Stimulated activated memory B cell treated with anti-CD40 and anti-IgM and Interleukin-4, amounts not matched to agents 10 μg/mL and 1 μg/mL and 100 μg/mL, for 72 hours (primary cell): ENCODE data around the gene ZBED4.

Source experiments
- ATAC-seq: fragments of 150-1000 bp; cut with Tn5 transposase; 2 replicates; pipeline ENCODE4 v1.10.0; 2021
- H3K27ac Mint-ChIP-seq: one replicate; pipeline ENCODE4 v1.8.0; 2022; ENCODE audit warnings: mild to moderate bottlenecking, mixed read lengths
- H3K27me3 Mint-ChIP-seq: one replicate; pipeline ENCODE4 v1.8.0; 2022; ENCODE audit warnings: mixed read lengths
- H3K36me3 Mint-ChIP-seq: one replicate; pipeline ENCODE4 v1.8.0; 2022; ENCODE audit warnings: mixed read lengths
- H3K4me1 Mint-ChIP-seq: one replicate; pipeline ENCODE4 v1.8.0; 2022; ENCODE audit warnings: mixed read lengths
- H3K4me3 Mint-ChIP-seq: one replicate; pipeline ENCODE4 v1.8.0; 2022; ENCODE audit warnings: mild to moderate bottlenecking, moderate library complexity, mixed read lengths
- H3K9me3 Mint-ChIP-seq: one replicate; pipeline ENCODE4 v1.8.0; 2022; ENCODE audit warnings: mixed read lengths

The ZBED4 gene

DNA sequence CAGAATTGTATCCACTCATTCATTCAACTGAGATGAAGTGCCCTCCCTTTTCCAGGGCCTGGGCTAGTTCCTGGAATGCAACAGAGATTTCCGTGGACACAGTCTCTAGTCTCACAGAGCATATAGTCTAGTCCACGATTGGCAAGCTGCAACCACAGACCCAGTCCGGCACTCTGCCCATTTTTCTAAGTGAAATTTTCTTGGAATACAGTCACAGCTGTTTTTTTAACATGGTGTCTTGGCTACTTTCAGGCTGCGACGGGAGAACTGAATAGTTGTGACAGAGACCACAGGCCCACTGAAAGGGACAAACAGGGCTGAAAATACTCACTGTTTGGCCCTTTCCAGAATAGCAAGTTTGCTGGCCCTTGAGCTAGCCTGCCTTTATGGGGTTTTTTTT, 35.4 kb downstream of the ZBED4 start:
- Mint-ChIP-seq H3K4me3 (no peak overlapping the region), H3K36me3 (peaks cover 87% of the 10 kb centered on the region), H3K9me3 (no peaks in the 10 kb centered on the region), H3K27me3 (no peaks in the 10 kb centered on the region), H3K4me1 (no peaks in the 10 kb centered on the region), H3K27ac (no peak overlapping the region)
- no peak for ATAC-seq

GRCh38 chr22:49892226-49892899, 38.7 kb downstream of the ZBED4 start:
- no peak overlapping the region for H3K4me3 Mint-ChIP-seq
- H3K9me3 Mint-ChIP-seq: peaks cover 6% of the 10 kb centered on the region
- peaks cover 6% of the 10 kb centered on the region for H3K4me1 Mint-ChIP-seq
- ATAC-seq: no peak
- H3K27me3 Mint-ChIP-seq: no peaks in the 10 kb centered on the region
- H3K27ac Mint-ChIP-seq: no peak overlapping the region
- peaks cover 70% of the 10 kb centered on the region for H3K36me3 Mint-ChIP-seq

DNA sequence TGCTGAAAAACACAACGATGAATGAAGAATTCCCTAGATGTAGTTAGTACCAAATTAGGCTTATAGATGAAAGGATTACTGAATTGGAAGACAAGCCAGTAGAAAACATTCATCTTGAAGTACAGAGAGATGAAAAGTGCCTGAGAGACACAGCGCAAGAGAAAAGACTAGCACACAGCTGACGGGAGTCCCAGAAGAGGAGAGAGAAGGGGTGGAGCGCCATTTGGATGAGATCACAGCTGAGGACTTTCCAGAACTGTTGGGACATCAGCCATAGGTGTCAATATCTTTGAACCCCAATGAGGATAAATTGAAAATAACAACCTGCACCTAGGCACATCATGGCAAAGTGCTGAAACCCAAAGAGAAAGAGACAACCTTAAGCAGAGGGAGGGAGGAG, 39.4 kb downstream of the ZBED4 start:
- H3K36me3 Mint-ChIP-seq: peaks cover 66% of the 10 kb centered on the region
- no peak overlapping the region for H3K4me3 Mint-ChIP-seq
- no peaks in the 10 kb centered on the region for H3K27me3 Mint-ChIP-seq
- no peak for ATAC-seq
- peaks cover 6% of the 10 kb centered on the region for H3K4me1 Mint-ChIP-seq
- H3K9me3 Mint-ChIP-seq: peaks cover 6% of the 10 kb centered on the region
- no peak overlapping the region for H3K27ac Mint-ChIP-seq

GRCh38 chr22:49894322-49895054, 40.8 kb downstream of the ZBED4 start:
- Mint-ChIP-seq H3K36me3 (peaks cover 63% of the 10 kb centered on the region), H3K4me1 (peaks cover 6% of the 10 kb centered on the region), H3K27me3 (no peaks in the 10 kb centered on the region), H3K4me3 (no peak overlapping the region), H3K27ac (no peak overlapping the region), H3K9me3 (peaks cover 6% of the 10 kb centered on the region)
- no peak for ATAC-seq

DNA sequence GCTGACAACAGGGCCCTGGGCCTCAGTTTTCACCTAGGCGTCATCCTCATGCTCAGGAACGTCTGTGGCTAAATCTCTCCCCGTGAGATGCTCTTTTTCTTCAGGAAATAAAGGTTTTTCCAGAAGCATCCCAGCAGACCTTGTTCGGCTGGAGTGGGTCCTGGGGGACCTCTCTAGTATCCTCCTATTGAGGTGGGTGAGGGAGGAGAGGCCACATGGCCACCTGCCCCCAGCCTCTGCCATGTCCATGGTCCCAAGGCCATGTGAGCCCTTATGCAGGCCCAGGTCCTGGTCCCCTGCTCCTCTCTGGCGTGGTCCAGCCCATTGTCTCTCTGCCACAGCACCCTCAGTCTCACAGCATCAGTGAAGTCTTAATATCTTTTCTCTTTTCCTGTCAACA, 42.6 kb downstream of the ZBED4 start:
- H3K27me3 Mint-ChIP-seq: no peaks in the 10 kb centered on the region
- no peak overlapping the region for H3K27ac Mint-ChIP-seq
- peaks cover 6% of the 10 kb centered on the region for H3K9me3 Mint-ChIP-seq
- peaks cover 6% of the 10 kb centered on the region for H3K4me1 Mint-ChIP-seq
- ATAC-seq: no peak
- H3K36me3 Mint-ChIP-seq: peaks cover 64% of the 10 kb centered on the region
- no peak overlapping the region for H3K4me3 Mint-ChIP-seq

- no peak for ATAC-seq
- Mint-ChIP-seq H3K4me1 (peaks cover 6% of the 10 kb centered on the region), H3K4me3 (no peak overlapping the region), H3K27me3 (no peaks in the 10 kb centered on the region), H3K36me3 (peaks cover 64% of the 10 kb centered on the region), H3K27ac (no peak overlapping the region), H3K9me3 (peaks cover 11% of the 10 kb centered on the region)
These were observed 43.5 kb downstream of the ZBED4 start for GRCh38 chr22:49897015-49897684.

- ATAC-seq: no peak
- no peaks in the 10 kb centered on the region for H3K27me3 Mint-ChIP-seq
- H3K4me1 Mint-ChIP-seq: peaks cover 2% of the 10 kb centered on the region
- peaks cover 6% of the 10 kb centered on the region for H3K9me3 Mint-ChIP-seq
- H3K27ac Mint-ChIP-seq: no peak overlapping the region
- H3K4me3 Mint-ChIP-seq: no peak overlapping the region
- peaks cover 60% of the 10 kb centered on the region for H3K36me3 Mint-ChIP-seq
These were observed 45.9 kb downstream of the ZBED4 start for GRCh38 chr22:49899530-49899929.

DNA sequence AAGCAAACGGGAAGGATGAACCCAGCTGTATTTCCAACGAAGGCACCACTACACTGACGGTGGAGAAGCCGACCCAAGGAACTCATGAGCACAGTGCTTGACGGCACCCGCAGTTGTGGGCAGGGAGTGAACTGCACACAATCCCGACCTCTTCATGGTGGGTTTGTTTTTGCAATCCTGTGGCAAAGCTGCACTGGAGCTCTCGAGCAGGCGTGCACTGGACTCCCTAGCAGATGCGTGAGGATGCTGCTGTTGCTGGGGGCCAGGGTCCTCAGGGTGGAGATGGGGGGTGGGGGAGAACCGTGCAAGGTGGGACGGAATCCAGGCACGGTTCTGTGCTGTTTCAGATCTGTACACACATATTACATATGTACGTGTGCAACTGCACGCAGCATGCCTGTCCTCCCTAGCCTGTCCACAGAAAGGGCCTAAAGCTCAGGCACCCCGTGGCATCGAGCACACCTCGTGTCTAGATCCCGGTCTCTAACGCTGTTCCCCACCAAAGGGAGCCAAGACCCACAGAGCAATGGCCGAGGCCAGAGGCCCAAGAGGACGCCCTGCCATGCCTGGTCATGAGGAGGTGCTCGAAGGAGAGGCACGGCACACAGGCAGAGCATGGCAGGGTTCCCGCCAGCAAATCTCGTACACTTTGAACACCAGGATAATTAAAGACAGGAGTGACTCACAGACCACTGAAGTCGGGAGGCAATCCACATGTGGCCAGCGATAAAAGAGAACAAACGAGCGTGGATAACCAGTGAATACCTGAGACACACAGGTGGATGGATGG, 47.0 kb downstream of the ZBED4 start:
- no peak overlapping the region for H3K4me3 Mint-ChIP-seq
- no peak for ATAC-seq
- H3K27ac Mint-ChIP-seq: no peak overlapping the region
- H3K9me3 Mint-ChIP-seq: peaks cover 4% of the 10 kb centered on the region
- H3K4me1 Mint-ChIP-seq: no peaks in the 10 kb centered on the region
- peaks cover 61% of the 10 kb centered on the region for H3K36me3 Mint-ChIP-seq
- H3K27me3 Mint-ChIP-seq: no peaks in the 10 kb centered on the region

- Mint-ChIP-seq H3K36me3 (peaks cover 67% of the 10 kb centered on the region), H3K27ac (no peak overlapping the region)
- no peak for ATAC-seq
These were observed 47.8 kb downstream of the ZBED4 start for GRCh38 chr22:49901457-49901856.

DNA sequence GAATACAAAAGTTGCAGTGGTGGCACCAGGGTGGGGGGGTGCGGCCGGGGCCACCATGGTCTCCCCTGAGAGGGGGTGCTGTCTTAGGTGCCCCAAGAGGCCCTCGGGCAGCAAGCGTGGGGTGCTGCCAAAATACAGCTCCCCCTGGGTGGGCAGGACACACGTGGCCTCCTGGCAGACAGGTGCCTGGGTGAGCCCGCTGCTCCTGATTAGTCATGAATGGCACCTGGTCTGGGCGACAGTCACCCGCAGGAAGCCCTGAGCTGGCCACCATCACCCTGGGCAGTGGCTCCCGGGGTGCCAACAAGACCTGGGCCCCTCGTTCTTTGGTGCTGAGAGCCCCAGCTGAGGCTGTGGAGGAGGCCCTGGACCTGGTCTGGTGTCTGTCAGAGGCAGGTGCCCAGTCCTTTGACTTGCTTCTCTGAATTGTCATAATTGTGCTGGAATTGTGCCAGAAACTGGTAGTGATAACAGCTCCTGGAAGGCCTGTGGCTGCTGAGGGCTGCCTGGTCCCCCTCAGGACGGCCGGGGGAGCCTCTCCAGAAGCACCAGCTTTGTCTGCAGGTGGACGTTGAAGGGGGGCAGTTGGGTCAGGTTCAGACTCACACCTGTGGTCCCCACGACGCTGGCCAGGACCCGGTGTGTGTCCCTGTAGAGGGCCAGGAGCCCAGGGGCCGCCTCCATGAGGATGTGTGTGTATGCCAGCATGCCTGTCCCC, 49.8 kb downstream of the ZBED4 start:
- peaks cover 68% of the 10 kb centered on the region for H3K36me3 Mint-ChIP-seq
- no peak overlapping the region for H3K27ac Mint-ChIP-seq

More at GRCh38 chr22:49901457-49901856, 47.8 kb downstream of the ZBED4 start:
- Mint-ChIP-seq H3K27me3 (no peaks in the 10 kb centered on the region), H3K9me3 (peaks cover 4% of the 10 kb centered on the region), H3K4me1 (no peaks in the 10 kb centered on the region), H3K4me3 (no peak overlapping the region)

GRCh38 chr22:49904040-49904369, 50.4 kb downstream of the ZBED4 start:
- no peaks in the 10 kb centered on the region for H3K27me3 Mint-ChIP-seq
- no peak overlapping the region for H3K27ac Mint-ChIP-seq
- H3K4me3 Mint-ChIP-seq: no peak overlapping the region
- no peak for ATAC-seq
- H3K9me3 Mint-ChIP-seq: peaks cover 4% of the 10 kb centered on the region
- H3K4me1 Mint-ChIP-seq: peaks cover 10% of the 10 kb centered on the region
- peaks cover 73% of the 10 kb centered on the region for H3K36me3 Mint-ChIP-seq

More for the DNA sequence above, 49.8 kb downstream of the ZBED4 start:
- Mint-ChIP-seq H3K4me1 (peaks cover 10% of the 10 kb centered on the region), H3K27me3 (no peaks in the 10 kb centered on the region), H3K4me3 (no peak overlapping the region), H3K9me3 (peaks cover 4% of the 10 kb centered on the region)
- ATAC-seq: no peak

DNA sequence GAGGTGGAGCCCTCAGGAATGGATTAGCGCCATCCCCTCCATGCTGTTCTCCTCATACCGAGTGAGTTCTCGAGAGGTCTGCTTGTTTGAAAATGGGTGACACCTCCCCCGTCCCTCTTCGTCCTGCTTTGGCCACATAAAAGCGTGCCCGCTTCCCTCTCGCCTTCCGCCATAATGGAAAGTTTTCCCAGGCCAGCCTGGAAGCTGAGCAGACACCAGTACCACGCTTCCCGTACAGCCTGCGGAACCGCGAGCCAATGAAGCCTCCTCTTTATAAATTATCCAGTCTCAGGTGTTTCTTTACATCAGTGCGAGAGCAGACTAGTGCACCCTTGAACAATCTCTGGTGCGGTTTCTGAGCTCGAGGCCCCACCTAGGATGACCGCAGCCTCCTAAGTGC, 51.8 kb downstream of the ZBED4 start:
- peaks cover 4% of the 10 kb centered on the region for H3K9me3 Mint-ChIP-seq
- no peaks in the 10 kb centered on the region for H3K27me3 Mint-ChIP-seq
- peaks cover 10% of the 10 kb centered on the region for H3K4me1 Mint-ChIP-seq
- H3K36me3 Mint-ChIP-seq: peaks cover 65% of the 10 kb centered on the region
- ATAC-seq: no peak
- no peak overlapping the region for H3K4me3 Mint-ChIP-seq
- H3K27ac Mint-ChIP-seq: no peak overlapping the region

DNA sequence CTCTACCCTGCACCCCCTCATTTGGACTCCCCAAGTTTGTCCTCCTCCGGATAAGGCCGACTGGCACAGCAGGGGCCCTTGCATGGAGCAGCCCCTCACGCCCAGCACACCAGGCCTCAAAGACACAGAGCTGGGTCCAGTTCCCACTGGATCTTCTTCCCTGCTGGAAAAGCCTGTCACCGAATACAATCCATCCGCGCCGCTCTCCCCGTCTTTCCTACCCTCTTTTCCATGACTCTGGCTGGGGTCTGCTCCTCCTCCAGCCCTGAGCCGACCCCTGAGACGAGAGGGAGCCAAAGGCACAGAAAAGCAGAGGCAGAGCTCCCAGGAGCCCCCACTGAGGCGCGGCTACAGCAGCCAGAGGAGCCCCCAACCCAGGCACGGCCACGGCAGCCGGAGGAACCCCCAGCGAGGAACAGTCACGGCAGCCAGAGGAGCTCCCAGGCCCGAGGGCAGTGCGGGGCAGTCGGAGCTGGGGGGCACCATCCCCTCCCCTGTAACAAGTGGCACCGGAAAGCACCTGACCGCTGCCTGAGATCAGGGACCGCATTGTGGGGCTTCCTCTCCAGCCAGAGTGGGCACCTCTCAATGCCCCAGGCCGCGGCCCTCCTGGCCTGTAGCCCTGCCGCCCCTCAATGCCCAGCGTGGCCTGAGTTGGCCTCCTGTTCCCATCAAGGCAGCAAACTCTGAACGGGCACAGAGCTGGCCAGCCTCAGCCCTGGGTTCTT, 52.6 kb downstream of the ZBED4 start:
- Mint-ChIP-seq H3K36me3 (peaks cover 59% of the 10 kb centered on the region), H3K9me3 (peaks cover 4% of the 10 kb centered on the region), H3K4me1 (peaks cover 10% of the 10 kb centered on the region), H3K27me3 (no peaks in the 10 kb centered on the region), H3K27ac (no peak overlapping the region), H3K4me3 (no peak overlapping the region)
- ATAC-seq: no peak

- Mint-ChIP-seq H3K9me3 (no peaks in the 10 kb centered on the region), H3K27ac (peak overlapping the region; percentile 52), H3K36me3 (peaks cover 52% of the 10 kb centered on the region), H3K4me3 (no peak overlapping the region), H3K4me1 (peaks cover 14% of the 10 kb centered on the region), H3K27me3 (no peaks in the 10 kb centered on the region)
- ATAC-seq: no peak
These were observed 53.2 kb downstream of the ZBED4 start for GRCh38 chr22:49906799-49907290.
